Uterus (tissue), 2 donors: ENCODE data around the gene CATSPERE.
"Not testable (repeated sequence)": the region's sequence is repeated elsewhere in the genome, so short reads cannot be mapped to it uniquely, and the experiment has no call there.

Source experiments
- POLR2A ChIP-seq, 2 donors: fragments of 450-650 bp; IDR thresholded peaks; one replicate each; pipeline ENCODE4 v1.6.1; 2016; ENCODE audit warnings: antibody characterized with exemption in 2 of 2, mild to moderate bottlenecking in 1 of 2, moderate library complexity in 1 of 2
- TF ChIP-seq, protein P1 (sequence below), 4 experiments: fragments of 200-600 bp in 2 of 4; fragments of 450-650 bp in 2 of 4; sonication (generic) in 2 of 4; IDR thresholded peaks; one replicate each; pipeline ENCODE4 v1.5.1; 2016 to 2019; ENCODE audit warnings: antibody characterized with exemption in 4 of 4, mild to moderate bottlenecking in 2 of 4, moderate library complexity in 1 of 4

DNA sequence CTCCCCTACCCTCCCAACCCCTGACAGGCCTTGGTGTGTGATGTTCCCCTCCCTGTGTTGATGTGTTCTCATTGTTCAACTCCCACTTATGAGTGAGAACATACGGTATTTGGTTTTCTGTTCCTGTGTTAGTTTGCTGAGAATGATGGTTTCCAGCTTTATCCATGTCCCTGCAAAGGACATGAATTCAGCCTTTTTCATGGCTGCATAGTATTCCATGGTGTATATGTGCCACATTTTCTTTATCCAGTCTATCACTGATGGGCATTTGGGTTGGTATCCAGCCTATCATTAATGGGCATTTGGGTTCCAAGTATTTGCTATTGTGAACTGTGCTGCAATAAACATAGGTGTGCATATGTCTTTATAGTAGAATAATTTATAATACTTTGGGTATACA is 101.8 kb downstream of the CATSPERE start:
- TF ChIP-seq, protein P1, sequence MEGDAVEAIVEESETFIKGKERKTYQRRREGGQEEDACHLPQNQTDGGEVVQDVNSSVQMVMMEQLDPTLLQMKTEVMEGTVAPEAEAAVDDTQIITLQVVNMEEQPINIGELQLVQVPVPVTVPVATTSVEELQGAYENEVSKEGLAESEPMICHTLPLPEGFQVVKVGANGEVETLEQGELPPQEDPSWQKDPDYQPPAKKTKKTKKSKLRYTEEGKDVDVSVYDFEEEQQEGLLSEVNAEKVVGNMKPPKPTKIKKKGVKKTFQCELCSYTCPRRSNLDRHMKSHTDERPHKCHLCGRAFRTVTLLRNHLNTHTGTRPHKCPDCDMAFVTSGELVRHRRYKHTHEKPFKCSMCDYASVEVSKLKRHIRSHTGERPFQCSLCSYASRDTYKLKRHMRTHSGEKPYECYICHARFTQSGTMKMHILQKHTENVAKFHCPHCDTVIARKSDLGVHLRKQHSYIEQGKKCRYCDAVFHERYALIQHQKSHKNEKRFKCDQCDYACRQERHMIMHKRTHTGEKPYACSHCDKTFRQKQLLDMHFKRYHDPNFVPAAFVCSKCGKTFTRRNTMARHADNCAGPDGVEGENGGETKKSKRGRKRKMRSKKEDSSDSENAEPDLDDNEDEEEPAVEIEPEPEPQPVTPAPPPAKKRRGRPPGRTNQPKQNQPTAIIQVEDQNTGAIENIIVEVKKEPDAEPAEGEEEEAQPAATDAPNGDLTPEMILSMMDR (IDR thresholded peaks at IDR 0.05): not testable (repeated sequence)
- TF ChIP-seq POLR2A (IDR thresholded peaks at IDR 0.05): not testable (repeated sequence)
